ENCODE results near the gene FAM200C. TPM values are rescaled to one million over a fixed set of nuclear protein-coding genes. Genes with fewer than 3 reads are reported as not detected.

FAM200C gene
- total and polyA plus RNA-seq, 2 donors (not counting 1 experiment from before 2014, with no cell fraction given): 0.28 to 1.3 TPM

DNA sequence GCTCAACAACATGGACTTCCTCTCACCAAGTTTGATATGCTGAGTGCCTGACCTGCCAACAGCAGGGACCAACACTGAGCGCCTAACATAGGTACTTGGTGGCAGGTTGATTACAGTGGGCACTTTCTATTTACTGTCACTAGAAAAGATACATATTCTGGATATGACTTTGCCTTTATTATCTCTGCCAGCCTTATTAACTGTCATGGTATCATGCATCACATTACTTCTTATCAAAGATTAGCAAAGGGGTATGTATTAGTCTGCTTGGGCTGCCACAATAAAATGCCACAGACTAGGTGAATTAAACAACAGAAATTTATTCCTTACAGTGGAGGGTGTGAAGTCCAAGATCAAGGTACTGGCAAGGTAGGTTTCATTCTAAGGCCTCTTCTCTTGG is 15.2 kb downstream of the FAM200C start:
- Histone ChIP-seq H3K36me3 (replicated peaks in 1 of 2; ENCODE audit: control extremely low read depth in 1 of 2, control insufficient read depth in 1 of 2, extremely low read depth in 1 of 2, insufficient read depth in 2 of 2, low read length in 1 of 2) (no peaks in the 10 kb centered on the region), H3K4me2 (replicated peaks; ENCODE audit: low read depth, low read length, poor library complexity, severe bottlenecking) (no peak overlapping the region), H3K79me2 (ENCODE audit: control insufficient read depth, insufficient read depth, low read length) (no peaks in the 10 kb centered on the region), H2AFZ (ENCODE audit: insufficient read depth, low read depth, low read length, poor library complexity, severe bottlenecking) (no peak overlapping the region), H3K9ac (ENCODE audit: low read length) (no peak overlapping the region), H3K9me3 (ENCODE audit: control extremely low read depth in 1 of 3, control insufficient read depth in 2 of 3, insufficient read depth in 1 of 3, low read length in 2 of 3) (peaks cover 0 to 5% (median 4%) of the 10 kb centered on the region in 3 donors), H4K20me1 (ENCODE audit: control insufficient read depth, insufficient read depth, low read length, poor library complexity, severe bottlenecking) (no peaks in the 10 kb centered on the region), H3K27me3 (replicated peaks in 1 of 4; ENCODE audit: control extremely low read depth in 1 of 4, control insufficient read depth in 3 of 4, insufficient read depth in 4 of 4, low read length in 3 of 4) (no peaks in the 10 kb centered on the region), H3K4me3 (ENCODE audit: control extremely low read depth in 1 of 5, extremely low read depth in 1 of 5, insufficient read depth in 1 of 5, low read depth in 2 of 5, low read length in 4 of 5) (no peak overlapping the region), H3K4me1 (ENCODE audit: control insufficient read depth in 2 of 2, insufficient read depth in 2 of 2, low read length in 2 of 2) (peaks cover 0 to 6% of the 10 kb centered on the region in 2 donors), H3K27ac (ENCODE audit: low read length in 2 of 2) (no peak overlapping the region)
- Mint-ChIP-seq H3K27me3 (peaks cover 2% of the 10 kb centered on the region), H3K4me1 (peaks cover 14% of the 10 kb centered on the region), H3K4me3 (no peak overlapping the region), H3K27ac (no peak overlapping the region), H3K9me3 (ENCODE audit: insufficient read depth) (peaks cover 11% of the 10 kb centered on the region)
- TF ChIP-seq CTCF (IDR thresholded peaks at IDR 0.05): no peak
- no peak for TF ChIP-seq EZH2 (IDR thresholded peaks at IDR 0.05; ENCODE audit: borderline replicate concordance, insufficient read depth, low read depth, low read length, poor library complexity, severe bottlenecking)
- ATAC-seq (ENCODE audit: low read depth) (no peak), DNase-seq (no peak)
- intact Hi-C loops (cut with micrococcal nuclease): no loop called here
- no CpG with 5 or more reads among the region's 1 CpG for WGBS (ENCODE audit: insufficient coverage)
- POLR2A ChIA-PET: no interaction called here
- CTCF ChIA-PET: interaction anchor here (0.6 kb wide), 1 partner anchor 27 kb away, joined by 5 read pairs; no protein-coding TSS in a partner anchor

GRCh38 chr5:160382346-160382745 is 17.5 kb downstream of the FAM200C start:
- H2AFZ ChIP-seq (ENCODE audit: insufficient read depth, low read depth, low read length, poor library complexity, severe bottlenecking): no peak overlapping the region
- ATAC-seq (ENCODE audit: low read depth): no peak
- no peaks in the 10 kb centered on the region for H3K79me2 ChIP-seq (ENCODE audit: control insufficient read depth, insufficient read depth, low read length)
- no peaks in the 10 kb centered on the region for H3K27me3 ChIP-seq (replicated peaks in 1 of 4; ENCODE audit: control extremely low read depth in 1 of 4, control insufficient read depth in 3 of 4, insufficient read depth in 4 of 4, low read length in 3 of 4)
- H3K4me2 ChIP-seq (replicated peaks; ENCODE audit: low read depth, low read length, poor library complexity, severe bottlenecking): no peak overlapping the region
- H3K9me3 ChIP-seq (ENCODE audit: control extremely low read depth in 1 of 3, control insufficient read depth in 2 of 3, insufficient read depth in 1 of 3, low read length in 2 of 3): peaks cover 0 to 4% (median 3%) of the 10 kb centered on the region in 3 donors
- 33% methylated on average over 1 of the region's 3 CpGs for WGBS (ENCODE audit: insufficient coverage)
- H3K4me1 ChIP-seq (ENCODE audit: control insufficient read depth in 2 of 2, insufficient read depth in 2 of 2, low read length in 2 of 2): peaks cover 0 to 6% of the 10 kb centered on the region in 2 donors
- Mint-ChIP-seq H3K4me3 (no peak overlapping the region), H3K9me3 (ENCODE audit: insufficient read depth) (peaks cover 3% of the 10 kb centered on the region), H3K27ac (no peak overlapping the region), H3K4me1 (peaks cover 14% of the 10 kb centered on the region), H3K27me3 (peaks cover 11% of the 10 kb centered on the region)
- no peaks in the 10 kb centered on the region for H4K20me1 ChIP-seq (ENCODE audit: control insufficient read depth, insufficient read depth, low read length, poor library complexity, severe bottlenecking)
- TF ChIP-seq EZH2 (IDR thresholded peaks at IDR 0.05; ENCODE audit: borderline replicate concordance, insufficient read depth, low read depth, low read length, poor library complexity, severe bottlenecking): no peak
- TF ChIP-seq CTCF (IDR thresholded peaks at IDR 0.05): no peak
- POLR2A ChIA-PET: no interaction called here
- H3K36me3 ChIP-seq (replicated peaks in 1 of 2; ENCODE audit: control extremely low read depth in 1 of 2, control insufficient read depth in 1 of 2, extremely low read depth in 1 of 2, insufficient read depth in 2 of 2, low read length in 1 of 2): no peaks in the 10 kb centered on the region
- CTCF ChIA-PET: no interaction called here
- no peak for DNase-seq
- H3K4me3 ChIP-seq (ENCODE audit: control extremely low read depth in 1 of 5, extremely low read depth in 1 of 5, insufficient read depth in 1 of 5, low read depth in 2 of 5, low read length in 4 of 5): no peak overlapping the region
- intact Hi-C loops (cut with micrococcal nuclease): no loop called here
- no peak overlapping the region for H3K9ac ChIP-seq (ENCODE audit: low read length)
- H3K27ac ChIP-seq (ENCODE audit: low read length in 2 of 2): no peak overlapping the region

All from B cell (primary cell).